IPS DF 4.7 (cell line): ENCODE measurements around the gene HECTD4.

Experiments used
- DNase-seq: peaks from one replicate; pipeline ENCODE4 v3.0.0-alpha.2; 2013; ENCODE audit warnings: low spot score; ENCODE audit errors: extremely low read depth

Gene HECTD4

DNA sequence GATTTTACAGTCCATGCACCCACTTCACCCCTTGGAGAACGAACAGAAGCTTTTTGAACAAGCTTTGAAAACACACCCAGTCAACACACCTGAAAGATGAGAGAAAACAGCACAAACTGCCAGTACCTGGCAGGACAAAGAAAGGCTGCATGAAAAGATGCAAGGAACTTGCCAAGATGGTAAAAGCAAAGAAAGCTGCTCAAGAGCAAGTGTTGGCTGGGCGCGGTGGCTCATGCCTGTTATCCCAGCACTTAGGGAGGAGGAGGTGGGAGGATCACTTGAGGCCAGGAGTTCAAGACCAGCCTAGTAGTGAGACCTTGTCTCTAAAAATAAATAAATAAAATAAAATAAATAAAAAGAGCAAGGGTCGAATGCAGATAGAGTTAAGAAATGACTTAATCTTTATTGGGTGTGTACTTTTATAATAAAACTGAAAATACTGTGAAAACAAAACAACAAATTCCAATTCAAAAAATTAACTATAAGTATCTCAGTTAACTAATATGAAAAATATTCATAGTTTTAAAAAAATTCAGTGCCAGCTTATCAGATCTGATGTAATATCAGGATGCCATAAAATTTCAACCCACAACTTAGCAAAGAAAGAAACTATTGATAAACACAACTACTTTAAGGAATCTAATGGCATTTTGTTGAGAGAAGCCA is 59.2 kb downstream of the HECTD4 start:
- DNase-seq, result no peak

DNA sequence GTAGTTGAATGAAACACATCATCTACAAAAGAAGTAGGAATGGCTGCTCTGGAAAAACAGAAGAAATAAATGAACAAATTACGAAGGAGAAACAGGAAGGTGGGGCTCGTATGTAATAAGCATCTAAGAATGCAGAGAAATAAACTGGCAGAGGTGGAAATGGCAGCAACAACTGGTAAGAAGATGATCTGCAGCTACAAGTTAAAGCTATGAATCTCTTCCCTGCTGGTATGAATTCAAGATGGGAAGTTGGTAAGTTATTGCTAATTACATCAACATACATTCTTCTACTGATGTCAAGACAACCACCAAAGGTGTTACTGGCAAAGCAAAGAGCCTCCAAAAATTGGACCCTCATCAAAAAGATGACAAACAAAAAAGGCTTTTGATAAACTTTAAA is 59.8 kb downstream of the HECTD4 start:
- no peak for DNase-seq

DNA sequence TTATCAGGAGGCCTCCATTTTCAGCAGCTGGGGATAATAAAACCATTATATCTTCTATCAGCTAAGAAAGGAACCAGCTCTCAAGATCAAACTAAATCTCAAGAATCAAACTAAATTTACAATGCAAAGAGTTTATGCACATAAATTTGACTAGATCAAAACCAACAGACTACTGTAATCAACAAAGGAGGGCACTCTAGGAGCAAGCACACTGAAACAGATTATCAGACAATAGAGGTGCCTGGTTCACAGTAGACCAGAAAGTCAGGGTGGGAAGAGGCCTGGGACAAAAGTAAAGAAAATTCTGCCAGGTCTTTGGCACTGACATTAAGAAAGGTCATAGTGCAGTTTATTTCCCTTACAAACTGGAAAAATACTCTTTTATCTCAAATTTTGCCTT is 61.0 kb downstream of the HECTD4 start:
- DNase-seq, result no peak

DNA sequence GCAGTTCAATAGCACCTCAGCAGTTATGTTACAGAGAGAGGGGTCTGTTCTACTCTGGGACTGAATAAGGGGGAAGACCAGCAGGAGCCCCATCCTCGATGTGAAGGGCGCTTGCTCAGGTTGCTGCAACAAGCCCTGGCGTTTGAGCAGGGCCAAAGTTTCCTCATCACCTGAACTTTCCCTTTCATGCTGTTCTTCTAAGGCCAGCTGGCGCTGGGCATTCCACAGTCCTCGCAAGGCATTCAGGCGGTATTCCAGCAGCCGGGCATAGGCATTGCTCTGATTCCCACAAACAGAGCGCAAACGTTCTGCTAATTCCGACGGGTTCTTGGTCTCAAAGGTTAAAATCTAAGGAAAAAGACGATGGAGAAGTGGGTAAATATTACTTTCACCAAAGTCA is 62.8 kb downstream of the HECTD4 start:
- no peak for DNase-seq

DNA sequence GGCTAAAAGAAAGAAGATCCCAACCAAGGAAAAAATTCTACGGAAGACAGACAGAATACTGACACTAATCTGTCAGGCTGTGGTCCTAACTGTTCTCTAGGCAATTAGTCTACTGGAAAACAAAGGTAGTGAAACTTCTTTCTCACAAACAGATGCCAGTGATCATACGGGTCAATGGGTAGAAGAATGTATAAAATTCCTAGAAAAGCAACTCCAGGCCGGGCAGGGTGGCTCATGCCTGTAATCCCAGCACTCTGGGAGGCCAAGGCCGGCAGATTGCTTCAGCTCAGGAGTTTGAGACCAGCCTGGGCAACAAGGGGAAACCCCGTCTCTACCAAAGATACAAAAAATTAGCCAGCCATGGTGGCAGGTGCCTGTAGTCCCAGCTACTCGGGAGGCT is 64.8 kb downstream of the HECTD4 start:
- no peak for DNase-seq

DNA sequence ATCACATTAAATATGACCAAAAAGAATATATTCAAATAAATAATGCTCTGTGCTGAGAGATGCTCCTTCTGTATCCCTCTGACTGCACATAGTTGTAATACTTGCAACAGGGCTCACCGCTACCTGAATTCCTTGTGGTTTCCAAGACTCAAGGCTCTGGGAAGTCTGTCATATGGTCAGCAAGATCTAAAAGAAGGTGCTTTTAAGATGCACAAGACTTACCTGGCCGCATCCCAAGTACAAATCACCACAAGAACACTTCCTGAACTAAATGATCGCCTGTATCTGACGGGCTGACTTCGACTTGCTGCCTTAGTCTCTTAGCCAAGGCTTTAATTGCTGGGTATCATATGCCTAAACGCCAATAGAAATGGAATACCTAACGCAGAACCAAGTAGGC is 67.2 kb downstream of the HECTD4 start:
- no peak for DNase-seq

DNA sequence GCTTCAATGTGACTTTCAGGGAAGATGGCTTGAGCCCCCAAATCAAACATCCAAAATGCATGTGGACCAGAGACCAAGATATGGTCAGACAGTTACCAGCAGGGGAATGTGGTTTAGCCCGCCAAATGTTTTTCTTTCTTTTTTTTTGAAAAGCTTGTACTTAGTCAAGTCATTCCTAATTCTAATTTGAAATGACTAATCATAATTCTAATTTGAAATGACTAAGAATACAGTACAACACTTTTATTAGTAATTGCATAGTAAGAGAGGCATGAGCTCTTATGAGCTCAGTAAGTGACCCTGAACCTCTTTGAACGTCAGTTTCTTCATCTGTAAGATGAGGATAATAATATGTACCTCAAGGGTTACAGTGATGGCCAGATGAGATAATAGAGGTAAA is 72.4 kb downstream of the HECTD4 start:
- no peak for DNase-seq

DNA sequence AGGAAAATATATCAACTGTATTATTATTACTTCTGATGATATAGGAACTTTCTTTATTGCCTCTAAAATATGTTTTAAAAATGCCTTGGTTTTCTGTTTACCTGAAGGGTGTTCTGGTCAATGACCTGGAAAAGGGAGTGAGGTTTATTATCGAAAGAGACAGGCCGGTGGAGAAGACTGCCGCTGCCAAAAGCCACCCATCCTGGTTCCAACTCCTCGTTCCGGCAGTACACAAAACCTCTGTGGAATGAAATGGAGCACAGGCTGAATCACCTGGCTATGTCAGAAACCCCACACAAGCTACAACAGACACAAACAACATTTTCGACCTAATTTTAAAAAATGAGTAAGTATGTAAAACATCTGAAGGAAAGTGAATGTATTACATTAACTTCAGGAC is 73.6 kb downstream of the HECTD4 start:
- no peak for DNase-seq

DNA sequence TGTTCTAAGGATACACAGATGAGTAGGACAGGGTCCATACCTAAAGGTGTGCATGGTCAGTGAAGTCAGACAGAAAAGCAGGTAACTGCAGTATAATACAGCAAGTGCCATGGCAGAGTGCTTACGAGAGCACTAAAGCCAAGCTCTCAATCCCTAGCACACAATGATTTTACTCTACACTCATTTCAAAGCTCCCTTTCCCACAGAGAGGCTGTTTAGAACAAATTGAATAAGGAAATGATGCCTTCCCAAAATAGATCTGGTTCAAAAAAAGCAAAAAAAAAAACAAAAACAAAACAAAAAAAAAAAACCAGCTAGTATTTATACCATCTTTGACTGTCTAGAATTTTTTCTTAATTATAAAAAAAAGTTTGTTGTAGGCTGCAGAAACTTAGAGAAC is 74.1 kb downstream of the HECTD4 start:
- no peak for DNase-seq

DNA sequence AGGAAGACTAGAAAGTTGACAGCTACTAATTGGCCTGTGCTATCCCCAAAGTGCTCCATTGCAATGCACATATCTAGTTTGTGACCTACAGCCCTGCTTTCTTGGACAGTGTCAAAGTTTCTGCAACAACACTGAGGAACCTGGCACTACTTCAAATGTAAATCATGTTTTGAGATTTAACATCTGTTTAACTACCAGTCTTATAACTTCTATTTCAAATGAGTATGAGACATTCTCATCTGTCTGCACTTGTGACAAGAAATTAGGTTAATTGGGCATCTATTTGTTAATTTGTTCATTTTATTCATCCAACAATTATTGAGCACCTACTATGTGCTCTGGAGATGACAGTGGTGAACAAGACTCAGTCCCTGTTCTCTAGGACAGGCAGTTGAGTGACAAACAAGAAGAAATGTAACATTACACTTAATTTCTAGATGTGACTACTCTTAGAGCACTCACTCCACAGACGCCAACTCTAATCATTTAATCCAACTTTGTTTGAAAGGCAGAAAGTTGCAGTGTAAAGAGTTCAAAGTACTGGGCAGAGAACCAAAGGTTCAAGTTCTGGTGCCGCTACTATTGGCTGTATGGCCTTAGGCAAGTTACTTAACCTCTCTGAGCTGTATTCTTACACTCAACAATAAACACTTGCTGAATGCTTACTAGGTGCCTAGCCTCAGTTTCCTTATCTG is 74.8 kb downstream of the HECTD4 start:
- no peak for DNase-seq

DNA sequence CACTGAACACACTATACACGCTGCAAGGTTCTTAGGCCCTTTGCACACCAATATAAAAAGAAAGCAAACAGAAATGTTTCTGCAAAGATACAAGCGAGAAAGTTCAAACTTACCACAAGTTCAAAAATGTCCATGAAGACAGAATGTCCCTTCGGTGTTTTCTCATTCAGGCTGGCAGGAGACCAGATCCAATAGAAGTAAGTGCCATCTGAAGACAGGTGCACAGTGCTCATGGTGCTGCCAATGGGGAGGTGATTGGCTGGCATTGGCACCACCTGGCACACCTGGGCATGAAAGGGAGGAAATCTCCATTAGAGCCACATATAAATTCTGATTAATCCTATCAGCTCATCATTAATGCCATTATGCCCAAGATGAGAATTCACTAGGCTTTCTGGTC is 76.3 kb downstream of the HECTD4 start:
- DNase-seq, result no peak

DNA sequence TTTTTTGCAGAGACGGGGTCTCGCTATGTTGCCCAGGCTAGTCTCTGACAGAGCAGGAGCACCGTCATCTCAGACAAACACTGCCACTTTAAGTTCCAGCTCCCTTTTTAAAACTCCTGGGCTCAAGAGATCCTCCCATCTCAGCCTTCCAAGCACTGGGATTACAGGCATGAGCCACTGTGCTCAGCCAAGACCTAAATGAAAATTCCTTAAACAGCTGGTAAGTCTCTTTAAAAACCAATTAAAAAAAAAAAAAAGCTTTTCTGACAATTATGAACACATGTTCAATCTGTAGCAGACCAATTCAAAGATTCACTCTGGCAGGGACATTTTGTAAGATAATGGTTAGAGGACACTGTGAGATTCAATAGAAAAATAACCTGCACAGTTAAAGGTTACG is 77.8 kb downstream of the HECTD4 start:
- DNase-seq, result no peak

DNA sequence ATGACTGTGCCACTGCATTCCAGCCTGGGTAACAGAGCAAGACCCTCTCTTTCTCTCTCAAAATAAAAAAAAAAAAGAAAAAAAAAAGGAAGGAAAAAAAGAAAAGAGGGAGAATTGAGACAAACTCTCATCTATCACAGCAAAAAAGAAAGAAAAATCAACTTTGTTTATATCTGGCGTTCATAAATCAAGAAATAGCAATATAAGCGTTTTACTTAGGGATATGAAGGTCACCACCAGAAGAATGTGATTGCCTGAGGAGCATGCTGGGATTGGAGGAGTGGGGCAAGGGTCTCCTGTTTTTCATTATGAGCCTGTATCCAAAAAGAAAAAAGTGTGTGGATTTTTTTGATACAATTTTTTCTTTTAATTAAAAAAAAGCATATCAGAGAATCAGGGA is 78.4 kb downstream of the HECTD4 start:
- DNase-seq, result no peak

DNA sequence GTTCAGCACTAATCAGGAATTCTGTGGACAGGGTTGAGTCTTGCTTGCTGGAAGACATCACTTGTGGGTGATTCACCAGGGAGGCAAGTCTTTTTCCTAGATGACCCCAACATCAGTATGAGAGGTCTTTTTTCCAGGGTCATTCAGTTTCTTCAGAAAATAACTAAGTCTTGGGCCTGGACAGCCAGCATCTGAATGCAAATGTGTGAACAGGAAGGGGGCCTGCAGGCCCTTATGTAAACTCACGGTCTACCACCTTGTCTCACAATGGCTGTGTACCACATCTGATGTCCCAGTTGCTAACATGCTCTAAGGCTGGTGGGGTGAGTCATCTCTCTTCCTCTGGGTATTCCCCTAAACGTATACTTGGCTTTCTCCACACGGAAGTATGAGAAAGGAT is 79.2 kb downstream of the HECTD4 start:
- DNase-seq, result no peak

DNA sequence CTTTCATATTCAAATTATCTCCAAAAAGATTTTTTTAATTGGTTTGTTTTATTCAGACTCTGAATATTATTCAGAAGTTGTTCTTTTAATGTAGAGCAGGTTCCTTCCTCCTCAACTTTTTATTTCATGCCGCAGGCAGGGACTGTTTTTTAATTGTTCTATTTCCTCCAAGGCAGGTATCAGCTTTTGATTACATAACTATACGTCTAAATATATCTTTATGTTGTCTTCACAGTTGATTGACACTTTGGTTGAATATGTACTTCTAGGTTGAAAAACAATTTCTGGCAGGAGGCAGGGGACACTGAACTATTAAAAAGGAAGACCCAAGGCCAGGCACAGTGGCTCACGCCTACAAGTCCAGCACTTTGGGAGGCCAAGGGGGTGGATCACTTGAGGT is 82.5 kb downstream of the HECTD4 start:
- no peak for DNase-seq

DNA sequence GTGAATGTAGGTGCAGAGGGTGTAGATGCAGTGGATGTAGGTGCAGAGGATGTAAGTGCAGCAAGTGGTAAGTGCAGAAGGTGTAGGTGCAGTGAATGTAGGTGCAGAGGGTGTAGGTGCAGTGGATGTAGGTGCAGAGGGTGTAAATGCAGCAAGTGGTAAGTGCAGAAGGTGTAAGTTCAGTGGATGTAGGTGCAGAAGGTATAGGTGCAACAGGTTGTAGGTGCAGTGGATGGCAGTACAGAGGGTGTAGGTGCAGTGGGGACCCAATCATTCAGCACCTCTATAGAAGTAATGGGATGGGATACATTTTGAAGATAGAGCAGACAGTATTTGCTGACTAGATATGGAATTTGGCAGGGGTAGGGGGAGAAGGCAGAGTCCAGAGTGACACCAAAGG is 85.0 kb downstream of the HECTD4 start:
- DNase-seq, result no peak

DNA sequence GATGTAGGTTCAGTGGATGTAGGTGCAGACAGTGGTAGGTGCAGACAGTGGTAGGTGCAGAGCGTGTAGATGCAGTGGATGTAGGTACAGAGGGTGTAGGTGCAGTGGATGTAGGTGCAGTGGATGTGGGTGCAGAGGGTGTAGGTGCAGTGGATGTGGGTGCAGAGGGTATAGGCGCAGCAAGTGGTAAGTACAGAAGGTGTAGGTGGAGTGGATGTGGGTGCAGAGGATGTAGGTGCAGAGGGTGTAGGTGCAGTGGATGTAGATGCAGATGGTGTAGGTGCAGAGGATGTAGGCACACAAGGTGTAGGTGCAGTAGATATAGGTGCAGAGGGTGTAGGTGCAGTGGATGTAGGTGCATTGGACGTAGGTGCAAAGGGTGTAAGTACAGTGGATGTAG is 86.0 kb downstream of the HECTD4 start:
- no peak for DNase-seq

DNA sequence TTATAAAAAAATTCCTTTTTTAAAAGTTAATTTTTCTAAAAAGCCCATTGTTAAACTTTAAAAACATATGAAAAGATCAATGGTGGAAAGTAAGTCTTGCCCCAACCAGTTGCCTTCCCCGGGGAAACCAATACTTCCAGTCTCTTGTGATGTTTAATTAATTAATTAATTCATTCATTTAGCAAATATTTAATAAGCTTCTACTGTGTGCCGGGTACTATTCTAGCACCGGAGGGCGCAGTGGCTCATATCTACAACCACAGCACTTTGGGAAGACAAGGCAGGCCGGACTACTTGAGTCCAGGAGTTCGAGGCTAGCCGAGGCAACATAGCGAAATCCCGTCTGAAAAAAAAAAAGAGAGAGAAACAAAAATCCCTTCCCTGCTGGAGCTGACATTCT is 87.4 kb downstream of the HECTD4 start:
- no peak for DNase-seq

DNA sequence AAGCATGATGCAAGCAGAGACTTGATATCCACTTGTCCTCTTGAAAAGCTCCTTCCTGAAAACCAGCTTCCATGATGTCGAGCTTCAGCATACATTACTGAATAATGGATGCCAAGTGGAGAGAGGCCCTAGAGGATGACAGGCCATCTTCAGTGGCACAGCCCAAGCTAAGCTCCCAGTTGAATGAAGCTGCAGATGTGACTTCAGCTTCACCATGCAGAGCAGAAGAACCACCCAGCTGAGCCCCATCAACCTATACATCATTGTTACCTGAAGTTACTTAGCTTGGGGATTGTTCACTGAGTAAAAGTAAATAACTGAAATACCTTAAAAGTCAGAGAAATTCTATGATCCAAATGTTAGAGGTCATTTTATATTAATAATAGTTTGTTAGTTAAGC is 93.6 kb downstream of the HECTD4 start:
- DNase-seq, result no peak

DNA sequence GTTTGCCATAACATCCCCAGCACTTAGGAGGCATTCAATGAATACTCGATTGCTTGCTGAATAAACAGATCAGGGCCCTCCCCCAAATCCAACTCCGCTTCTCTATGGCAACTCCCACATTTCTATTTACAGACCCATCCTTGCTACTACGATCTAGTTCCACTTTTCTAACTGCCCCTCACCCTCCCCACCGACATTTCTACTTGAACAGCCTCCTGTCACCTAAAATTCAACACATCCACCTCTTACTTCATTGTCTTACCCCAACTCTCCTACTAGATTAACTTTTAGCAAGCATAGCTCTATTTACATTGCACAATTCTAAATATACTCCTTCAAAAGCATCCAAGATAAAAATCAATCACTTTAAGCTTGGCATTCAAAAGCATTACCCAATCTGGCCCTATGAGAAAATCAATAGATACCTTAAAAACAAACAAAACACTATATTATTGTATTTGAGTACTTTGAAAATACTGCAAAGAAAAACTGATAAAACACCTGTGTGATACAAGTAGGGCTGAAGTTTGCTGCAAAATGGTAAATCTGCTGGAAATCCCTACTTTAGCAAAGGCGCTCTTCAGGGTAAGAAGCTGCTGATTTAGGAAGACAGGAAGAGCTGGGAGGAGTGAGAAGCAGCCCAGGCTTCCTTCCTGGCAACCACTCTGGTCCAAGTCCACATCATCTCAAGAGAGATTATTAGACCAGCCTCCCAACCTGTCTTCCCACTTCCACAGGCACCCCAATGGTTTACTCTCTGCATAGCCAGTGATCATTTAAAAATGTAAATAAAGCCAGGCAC is 96.4 kb downstream of the HECTD4 start:
- no peak for DNase-seq

DNA sequence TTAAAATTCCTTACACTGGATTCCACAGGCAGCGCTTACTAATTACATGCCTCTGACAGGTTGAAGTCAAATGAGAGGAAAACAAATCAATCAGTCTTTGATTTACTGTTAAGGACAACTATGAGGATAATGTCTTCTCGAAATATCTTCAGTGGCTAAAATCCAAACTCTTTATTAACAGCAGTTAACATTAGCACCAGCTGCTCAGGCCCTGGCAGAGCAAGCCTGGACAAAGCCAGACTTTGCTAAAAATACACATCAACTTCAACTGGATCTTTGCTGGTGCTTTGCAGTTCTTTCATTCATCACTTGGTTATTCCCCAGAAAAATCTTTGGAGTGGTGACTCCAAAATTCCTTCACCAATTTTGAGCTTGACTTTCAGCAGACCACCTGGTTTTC is 98.7 kb downstream of the HECTD4 start:
- no peak for DNase-seq

DNA sequence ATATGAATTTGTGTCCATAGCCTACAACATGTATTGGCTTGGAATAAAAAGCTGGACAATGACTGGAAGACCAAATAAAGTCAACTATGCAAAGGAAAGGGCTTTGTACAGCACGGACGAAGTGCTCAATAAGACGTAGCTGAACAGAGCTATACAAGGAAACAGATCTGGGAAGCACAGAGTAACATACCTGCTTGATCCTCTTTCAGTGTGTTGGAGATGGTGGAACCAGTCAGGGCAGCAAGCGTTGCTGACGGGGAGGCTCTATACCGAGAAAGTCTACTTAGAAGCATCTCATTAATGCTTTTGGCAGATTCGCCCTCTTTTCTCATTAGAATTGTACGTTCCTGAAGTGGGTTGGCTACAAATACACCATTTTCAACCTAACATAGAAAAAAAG is 99.3 kb downstream of the HECTD4 start:
- no peak for DNase-seq

DNA sequence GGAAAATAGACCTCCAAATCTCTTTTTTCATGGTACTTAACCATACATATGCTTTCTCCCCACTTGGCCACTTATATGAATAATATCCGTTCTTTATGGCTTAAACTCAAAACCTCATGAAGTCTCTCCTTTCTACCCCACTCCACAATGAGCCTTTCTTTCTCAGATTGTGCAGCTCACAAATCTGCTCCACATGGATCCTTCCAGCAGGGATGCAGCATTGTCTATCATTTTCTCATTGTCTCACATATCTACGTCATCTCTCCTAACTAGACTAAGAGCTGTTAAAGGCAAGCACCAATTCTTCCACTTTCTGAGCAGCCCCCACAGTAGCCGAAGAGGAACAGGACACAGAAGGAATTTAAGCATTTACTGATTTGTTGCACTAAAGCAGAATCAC is 106.4 kb downstream of the HECTD4 start:
- no peak for DNase-seq
